ENCODE data around the gene HOXD12. TPM values are rescaled to one million over a fixed set of nuclear protein-coding genes. Genes with fewer than 3 reads are reported as not detected.
A peak's percentile ranks its signal among the peaks of the same experiment; 100 is the strongest.

Gene HOXD12
- total RNA-seq, 1 donor from 2014 or later, result not detected

GRCh38 chr2:176105078-176105729 is 5.6 kb downstream of the HOXD12 start:
- no peak for DNase-seq (ENCODE audit: low read depth in 2 of 2)

- no peak for DNase-seq (ENCODE audit: low read depth in 2 of 2)
Observed at GRCh38 chr2:176105730-176106580, 6.4 kb downstream of the HOXD12 start.

DNA sequence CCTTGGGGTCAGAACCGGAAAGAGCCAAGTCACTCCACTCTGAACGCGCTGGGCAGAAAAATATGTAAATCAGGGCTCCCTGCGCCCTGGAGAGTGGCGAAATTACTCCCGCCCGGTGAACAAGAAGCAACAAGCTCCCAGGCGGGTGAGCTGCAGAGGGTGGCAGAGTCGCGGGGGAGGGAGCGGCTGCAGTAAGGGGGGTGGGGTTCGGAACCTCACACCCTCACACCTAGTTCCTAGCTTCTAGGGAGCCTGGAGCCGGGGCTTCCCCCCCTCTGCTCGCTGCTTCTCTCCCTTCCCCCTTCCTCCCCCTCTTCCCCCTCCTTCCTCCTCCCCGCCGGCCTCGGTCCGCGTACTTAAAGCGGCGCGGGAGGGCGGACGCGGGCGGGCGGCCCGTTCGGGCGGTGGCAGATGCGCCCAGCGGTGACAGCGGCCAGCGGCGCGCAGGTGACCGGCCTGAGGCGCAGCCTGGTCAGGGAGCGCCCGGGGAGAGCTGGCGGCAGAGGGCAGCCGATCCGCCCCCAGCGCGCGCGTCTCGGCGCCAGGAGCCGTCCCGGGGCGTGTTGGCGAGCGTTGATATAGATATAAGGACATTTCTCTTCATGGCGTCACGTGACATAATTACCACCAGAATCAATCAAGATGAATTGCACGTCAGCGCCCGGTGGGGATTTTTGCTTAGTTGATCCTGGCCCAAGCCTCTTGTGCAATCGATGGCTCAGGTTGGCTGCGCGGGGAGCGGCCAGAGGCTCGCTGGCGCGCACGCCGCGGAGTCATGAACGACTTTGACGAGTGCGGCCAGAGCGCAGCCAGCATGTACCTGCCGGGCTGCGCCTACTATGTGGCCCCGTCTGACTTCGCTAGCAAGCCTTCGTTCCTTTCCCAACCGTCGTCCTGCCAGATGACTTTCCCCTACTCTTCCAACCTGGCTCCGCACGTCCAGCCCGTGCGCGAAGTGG is 7.3 kb downstream of the HOXD12 start, which contains the start of gene HOXD11:
TSS of gene HOXD11 (plus strand) at position 700 of the 959 bp plus-strand sequence. CDS start at position 776, 76 bp downstream.
- peak in 1 of 2 donors; percentile 56 for DNase-seq (ENCODE audit: low read depth in 2 of 2)

GRCh38 chr2:176107731-176108181 is 8.2 kb downstream of the HOXD12 start:
- DNase-seq (ENCODE audit: low read depth in 2 of 2), result no peak

DNA sequence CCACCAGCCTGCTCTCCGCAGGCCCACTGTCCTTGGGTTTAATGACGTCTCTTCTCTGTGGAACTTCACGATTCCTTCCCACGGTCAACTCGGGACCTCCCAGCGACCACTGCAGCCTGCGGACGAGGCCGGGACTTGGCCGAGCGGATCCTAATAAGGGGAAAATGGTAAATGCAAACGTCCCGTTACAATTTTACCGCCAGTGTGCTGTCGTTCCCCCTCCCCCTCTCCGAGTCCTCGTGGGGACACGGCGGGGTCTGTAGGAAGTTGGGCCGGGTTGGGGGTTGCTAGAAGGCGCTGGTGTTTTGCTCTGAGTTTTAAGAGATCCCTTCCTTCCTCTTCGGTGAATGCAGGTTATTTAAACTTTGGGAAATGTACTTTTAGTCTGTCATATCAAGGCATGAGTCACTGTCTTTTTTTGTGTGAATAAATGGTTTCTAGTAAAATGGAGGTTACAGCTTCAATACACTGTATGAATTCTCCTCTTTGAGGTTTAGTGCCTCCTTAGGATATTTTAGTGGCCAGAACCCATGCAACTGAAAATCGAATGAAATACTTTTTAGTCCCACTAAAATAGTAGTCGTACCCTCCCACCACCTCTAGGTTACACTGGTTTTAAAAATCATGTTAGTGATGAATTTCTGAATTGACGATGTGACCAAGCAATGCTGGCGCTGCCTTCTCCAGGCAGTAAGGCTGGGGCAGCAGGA is 9.8 kb downstream of the HOXD12 start:
- DNase-seq (ENCODE audit: low read depth in 2 of 2), result no peak

- DNase-seq (ENCODE audit: low read depth in 2 of 2), result no peak
Observed at GRCh38 chr2:176109946-176110345, 10.4 kb downstream of the HOXD12 start.

DNA sequence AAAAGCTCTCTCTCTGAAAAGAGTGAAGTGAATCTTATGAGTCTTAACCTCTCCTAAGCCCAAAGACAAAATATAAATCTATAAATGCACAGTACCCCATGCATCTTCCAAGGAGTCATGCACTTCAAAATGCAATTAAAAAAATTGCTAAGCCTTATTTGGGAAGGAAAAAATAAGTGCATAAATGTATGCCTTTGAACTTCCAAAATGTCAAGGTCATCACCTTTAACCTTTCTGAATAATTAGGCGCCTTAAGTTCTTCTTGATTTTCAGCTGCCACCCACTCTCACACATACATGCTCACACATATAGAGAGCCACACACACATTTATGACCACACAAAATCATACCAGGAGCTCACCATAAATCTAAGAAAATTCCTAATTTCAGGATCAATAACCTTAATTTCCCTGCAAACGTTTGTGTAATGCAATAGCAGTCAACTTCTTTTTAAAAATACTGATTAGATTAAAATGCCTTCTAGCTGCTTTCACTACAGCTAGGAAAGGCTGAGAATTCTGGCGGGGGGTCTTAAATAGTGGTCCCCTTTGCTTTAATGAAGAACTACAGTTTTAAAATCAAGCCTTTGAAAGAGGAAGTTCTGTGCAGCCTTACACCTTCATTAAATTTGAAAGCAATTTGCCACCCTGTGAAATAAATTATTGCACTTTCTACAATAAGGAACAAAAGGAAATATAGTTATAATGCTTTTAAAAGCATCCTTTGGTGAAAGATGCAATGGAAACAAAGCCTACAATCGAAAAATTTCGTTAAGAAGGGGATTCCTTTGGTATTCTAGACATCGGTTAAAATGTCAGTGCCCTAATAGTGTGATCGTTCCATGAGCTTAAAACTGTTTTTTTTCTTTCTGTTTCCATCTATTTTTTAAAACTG is 11.1 kb downstream of the HOXD12 start:
- no peak for DNase-seq (ENCODE audit: low read depth in 2 of 2)

DNA sequence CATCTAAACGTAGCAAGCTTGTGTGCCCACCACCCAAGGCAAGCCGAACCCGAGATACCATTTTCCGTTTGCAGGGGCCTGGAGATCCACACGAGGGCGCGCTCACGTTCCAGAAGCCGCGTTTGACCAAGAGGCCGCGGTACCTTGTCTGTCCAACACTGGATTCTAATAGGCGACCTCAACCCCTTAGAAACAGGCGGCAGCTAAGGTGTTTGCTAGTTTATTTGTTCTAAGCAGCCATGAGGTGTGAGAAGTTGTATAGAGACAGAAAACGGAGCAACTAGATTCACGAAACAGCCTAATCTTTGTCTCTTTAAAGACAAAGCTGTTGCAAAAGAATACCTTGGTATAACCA is 11.7 kb downstream of the HOXD12 start:
- DNase-seq (ENCODE audit: low read depth in 2 of 2), result peak in 1 of 2 donors; percentile 84

DNA sequence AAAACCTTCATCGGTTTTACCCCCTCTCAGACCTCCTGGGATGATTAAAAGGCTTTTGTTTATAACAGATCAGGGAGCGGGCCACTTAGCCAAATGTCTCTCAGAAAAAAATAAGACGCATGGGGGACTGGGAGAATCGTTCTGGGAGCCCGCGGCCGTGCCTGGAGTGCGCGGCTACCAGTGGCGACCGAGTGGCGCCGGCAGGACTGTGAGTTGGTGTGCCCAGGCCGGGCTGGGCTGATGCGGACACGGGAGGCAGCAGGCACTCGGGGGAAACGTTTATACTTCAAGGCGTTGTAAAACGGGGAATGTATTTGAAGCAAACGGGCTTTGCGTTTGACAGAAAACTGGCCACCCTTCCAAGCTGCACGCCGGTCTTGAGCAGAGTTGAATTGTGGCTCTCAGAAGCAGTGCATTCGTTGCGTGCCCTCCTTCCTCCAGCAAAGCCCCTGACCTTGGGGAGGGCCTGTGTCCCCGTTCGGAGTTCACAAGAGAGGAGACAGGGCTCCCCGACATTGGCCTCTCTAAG is 12.3 kb downstream of the HOXD12 start:
- no peak for DNase-seq (ENCODE audit: low read depth in 2 of 2)

- no peak for DNase-seq (ENCODE audit: low read depth in 2 of 2)
Observed at GRCh38 chr2:176112375-176113302, 13.0 kb downstream of the HOXD12 start.

DNA sequence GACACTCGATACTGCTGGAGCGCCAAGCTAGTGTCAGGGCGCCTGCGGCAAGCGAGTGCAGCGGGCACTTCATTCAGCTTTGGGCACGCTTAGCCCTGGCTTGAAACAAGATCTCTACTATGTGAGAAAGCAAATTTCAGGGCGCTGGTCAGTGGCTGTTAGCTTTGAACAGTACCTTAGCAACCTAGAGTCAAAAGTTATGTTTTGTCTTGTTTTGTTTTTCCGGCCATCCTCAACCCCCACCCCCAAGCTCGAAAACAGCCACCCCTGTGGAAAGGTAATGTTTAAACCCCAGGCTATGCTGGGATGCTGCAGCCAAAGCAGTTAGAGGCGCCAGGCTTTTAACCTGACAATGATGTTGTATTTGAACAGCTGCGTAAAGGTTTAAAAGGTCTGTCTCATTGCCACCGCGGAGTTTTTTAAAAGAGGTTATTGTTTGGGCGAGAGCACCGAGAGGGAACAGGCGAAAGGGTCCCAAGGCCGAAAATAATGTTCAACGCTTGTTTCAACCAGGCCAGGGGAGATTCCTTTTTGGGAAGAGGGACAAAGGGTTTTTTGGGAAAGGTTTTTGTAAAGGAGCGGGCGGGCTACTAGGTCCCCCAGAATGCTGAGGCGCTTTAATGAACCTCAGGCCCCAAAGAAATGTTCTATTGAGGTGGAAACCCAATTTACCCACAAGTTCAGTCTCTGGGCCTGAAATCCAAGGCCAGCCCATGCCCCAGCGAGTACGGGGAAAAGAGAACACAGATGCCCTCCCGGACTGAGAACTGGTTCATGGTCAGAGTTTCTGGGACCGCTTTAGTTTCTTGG is 14.7 kb downstream of the HOXD12 start:
- DNase-seq (ENCODE audit: low read depth in 2 of 2), result peak in 1 of 2 donors; percentile 32

- DNase-seq (ENCODE audit: low read depth in 2 of 2), result no peak
Observed at GRCh38 chr2:176114930-176115625, 15.5 kb downstream of the HOXD12 start.

DNA sequence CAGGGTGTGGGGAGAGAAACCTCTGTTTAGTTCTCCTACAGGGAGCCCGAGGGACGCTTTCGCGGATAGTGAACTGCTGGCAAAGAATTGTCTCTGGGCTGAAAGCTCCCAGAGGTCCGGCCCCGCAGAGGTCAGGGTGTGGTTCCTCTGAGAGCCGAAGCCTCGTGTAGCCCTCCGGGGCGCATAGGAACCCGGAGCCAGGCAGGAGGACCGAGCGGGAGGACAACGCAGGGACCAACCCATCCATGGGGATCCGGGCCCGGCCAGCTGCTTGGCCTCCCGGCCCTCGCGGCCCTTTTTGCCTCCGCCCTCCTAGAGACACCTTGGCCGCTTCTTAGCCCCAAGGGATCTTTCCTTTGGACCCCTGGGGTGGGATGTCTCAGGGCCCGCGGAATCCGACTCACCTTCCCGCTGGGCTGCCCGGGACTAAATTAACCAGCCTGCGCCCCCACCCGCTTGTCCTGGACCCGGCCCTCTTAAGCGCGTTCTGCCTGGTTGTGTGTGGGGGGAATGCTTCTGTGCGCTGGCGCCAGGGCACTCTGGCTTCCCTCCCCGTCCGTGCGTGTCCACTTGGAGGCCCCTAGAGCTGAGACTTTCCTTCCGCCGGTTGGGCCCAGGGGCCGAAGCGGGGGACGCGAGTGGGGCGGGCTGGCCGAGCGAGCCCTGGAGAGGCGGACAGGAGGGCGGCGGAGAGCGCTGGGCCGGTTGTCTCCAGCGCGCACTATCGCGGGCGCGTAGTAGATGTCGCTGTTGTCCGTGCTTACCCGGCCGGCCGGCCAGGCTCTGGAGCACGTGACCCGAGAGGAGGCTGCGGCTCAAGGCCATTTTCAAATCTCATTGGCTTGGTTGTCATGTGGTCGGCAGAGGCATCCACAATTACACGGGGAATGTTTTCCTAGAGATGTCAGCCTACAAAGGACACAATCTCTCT is 16.6 kb downstream of the HOXD12 start, which contains the start of gene HOXD10:
TSS of gene HOXD10 (plus strand) at position 896 of the 931 bp plus-strand sequence. CDS start 56 bp downstream, outside the sequence.
- DNase-seq (ENCODE audit: low read depth in 2 of 2), result peak; percentile 93 to 98

GRCh38 chr2:176117162-176117822 is 17.7 kb downstream of the HOXD12 start:
- DNase-seq (ENCODE audit: low read depth in 2 of 2), result peak in 1 of 2 donors; percentile 68

DNA sequence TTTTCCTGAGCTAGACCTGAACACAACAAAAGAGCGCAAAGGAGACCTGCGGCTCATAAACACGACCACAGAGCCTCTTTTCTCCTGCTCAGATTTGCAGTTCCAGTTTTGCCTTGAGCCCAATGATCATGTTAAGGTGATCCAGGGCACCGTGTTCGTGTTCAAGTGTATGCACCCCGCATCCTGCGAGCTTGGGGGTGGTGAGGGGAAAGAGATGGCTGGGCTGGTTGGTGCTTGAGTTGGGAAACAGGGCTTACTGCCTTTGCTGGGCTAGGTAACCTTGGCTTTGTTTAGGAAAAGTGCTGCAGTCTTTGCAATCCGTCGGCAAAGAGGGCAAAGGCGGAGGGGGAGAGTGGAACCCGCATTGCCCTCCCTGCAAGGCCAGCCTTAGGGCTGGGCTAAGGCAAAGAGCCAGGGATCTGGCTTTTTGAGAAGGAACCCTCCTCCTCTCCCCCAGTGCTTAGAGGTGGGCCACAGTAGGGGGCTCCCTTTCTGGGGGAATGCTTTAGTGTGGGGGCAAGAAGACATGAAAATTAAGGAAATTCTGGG is 18.3 kb downstream of the HOXD12 start:
- DNase-seq (ENCODE audit: low read depth in 2 of 2), result peak in 1 of 2 donors; percentile 29
